CD4-positive, alpha-beta T cell treated with Interleukin-2 at 100 ng/mL for 4 hours (primary cell): Measurements from ENCODE around the gene VSNL1.

Source experiments
- DNase-seq: peaks from one replicate; pipeline ENCODE4 v3.0.0-alpha.2; 2020; ENCODE audit warnings: low spot score

Gene VSNL1

DNA sequence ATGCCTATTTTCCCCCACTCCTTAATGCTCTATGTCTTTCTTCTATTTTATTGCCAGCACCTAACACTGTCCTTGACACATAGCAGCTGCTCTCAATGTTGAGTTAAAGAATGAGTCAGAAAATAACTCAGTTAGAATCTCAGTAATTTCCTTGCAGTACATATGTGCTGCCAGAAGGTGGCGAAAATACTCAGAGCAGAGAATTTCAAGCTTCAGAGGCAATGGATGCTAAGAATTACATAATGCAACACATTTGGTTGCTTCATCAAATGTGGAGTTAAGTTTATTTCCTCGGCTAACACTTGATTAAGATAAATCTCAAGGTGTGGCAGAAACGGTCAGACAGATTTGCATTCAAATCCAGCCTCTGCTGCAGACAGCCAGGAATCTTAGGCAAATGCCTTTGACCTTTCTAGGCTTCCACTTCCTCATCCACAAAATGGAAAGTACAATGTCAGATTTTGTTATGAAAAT is 105.6 kb downstream of the VSNL1 start:
- DNase-seq = peak; percentile 65

DNA sequence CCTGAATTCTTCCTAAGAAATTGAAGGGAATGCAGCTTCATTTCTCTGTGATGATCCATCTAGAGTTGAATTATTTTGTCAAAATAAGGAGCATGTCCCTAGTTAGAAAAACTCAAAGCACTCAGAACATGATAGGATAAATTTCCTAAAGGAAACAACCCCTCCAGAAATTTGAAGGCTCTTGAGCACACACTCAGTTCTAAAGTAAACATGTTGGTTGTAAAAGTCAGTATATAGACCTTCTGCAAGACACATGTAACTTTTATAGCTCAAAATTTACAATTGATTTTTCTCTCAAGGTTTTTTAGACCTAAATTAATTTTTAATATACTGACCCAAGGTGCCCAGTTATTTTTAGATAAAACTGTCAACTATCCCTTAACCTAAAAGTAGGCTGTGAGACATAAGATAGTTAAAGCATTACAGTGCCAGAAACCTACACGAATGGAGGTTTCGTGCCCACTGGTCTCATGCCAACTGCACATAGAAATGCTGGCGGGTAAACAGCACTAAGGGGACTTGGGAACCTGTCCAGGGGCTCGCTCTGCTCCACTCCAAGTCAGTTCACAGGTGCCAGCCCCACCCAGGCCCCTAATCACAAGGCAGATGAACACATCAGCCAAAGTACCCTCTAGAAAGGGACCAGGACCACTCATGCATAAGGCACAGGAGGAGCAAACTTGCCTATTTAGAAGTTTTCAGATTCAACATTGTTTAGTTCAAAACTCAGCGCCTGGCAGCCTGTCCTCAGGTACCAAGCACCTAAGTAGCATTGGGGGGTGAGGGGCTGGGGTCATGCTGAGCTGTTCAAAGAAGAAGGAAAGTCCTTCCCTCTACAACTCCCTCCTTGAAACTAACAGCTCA is 106.6 kb downstream of the VSNL1 start:
- DNase-seq = no peak

DNA sequence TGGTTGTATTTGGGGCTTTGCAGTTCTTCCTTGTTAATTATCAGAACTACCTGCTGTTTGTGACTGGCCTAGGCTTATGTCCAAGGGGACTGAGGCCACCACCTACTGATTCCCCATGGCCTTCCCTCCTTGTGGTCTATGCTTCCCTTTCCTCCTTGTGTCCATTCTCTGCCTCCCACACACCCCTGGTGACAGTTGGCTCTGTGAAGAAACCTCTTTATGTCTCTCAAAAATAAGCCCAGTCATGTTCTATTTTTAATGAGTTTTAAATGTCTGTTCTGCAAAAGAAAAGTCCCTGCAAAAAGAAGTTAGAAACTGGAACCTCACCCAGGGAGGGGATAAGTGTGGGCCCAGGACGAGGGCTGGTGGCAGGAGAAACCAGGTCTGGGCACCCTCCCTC is 108.1 kb downstream of the VSNL1 start:
- DNase-seq = no peak

DNA sequence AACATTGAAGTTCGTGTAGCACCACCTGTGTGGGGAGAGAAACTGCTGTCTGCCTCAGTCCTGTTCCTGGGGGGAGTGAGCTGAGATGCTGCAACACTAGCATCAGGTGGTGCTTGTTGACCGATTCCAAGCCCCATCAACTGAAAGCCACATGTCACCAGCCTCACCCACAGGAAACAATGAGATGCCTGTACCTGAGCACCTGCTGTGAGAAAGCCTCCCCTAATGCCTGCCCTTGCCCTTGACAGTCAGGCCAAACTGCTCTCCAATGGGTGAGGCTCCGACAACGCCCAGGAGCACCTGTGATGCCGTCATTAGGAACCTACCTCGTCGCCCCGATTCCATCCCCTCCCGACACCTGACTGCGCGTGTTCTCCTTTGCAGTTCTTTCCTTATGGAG is 108.5 kb downstream of the VSNL1 start:
- DNase-seq = no peak

DNA sequence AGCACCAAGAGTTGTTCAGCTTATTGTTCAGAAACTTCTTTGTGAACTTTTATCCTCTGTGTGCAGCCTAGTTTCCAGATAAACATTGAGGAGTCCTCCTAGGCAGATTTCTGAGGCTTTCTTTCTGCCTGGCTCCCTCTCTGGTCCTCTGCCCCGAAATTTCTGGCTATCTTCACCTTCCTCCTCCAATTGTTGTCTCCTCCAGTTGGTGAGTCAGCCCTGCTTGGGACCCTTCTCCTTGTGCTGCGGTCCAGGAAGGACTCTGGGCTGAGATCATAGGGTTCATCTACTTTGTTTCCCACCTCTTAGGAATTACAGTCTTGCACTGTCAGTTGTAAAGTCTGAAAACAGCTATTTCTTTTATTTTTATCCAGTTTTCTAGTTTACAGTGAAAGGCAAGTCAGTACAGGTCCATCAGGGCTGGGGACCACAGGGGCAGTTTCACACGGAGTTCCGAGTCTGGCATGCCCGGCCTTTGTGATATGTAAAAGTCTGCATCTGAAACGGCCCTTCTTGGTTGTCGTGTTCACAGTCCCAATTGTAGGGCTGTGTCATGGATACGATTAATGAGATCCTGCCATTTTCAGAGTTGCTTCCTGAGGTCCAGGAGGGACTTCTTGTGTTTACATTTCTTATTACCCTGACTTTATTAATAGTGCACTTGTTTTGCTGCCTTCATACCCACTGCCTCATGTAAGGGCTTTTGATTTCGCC is 112.3 kb downstream of the VSNL1 start:
- DNase-seq = no peak

DNA sequence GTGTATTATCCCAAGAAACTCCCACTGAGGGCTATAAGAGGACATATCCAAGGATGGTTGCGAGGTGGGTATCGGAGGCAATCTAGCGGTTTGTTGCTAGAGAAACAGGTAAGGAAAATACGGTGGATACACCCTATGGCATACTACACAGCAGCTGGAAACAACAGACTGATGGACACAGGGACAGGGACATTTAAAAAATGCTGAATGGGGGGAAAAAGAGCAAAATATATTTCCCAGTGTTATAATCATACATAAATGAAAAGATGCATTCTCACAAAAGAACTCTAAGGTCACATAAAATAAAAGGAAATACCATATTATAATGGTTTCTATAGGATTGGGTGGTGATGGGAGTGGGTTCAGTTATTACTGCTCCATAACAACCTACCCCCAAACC is 117.3 kb downstream of the VSNL1 start:
- DNase-seq = no peak

DNA sequence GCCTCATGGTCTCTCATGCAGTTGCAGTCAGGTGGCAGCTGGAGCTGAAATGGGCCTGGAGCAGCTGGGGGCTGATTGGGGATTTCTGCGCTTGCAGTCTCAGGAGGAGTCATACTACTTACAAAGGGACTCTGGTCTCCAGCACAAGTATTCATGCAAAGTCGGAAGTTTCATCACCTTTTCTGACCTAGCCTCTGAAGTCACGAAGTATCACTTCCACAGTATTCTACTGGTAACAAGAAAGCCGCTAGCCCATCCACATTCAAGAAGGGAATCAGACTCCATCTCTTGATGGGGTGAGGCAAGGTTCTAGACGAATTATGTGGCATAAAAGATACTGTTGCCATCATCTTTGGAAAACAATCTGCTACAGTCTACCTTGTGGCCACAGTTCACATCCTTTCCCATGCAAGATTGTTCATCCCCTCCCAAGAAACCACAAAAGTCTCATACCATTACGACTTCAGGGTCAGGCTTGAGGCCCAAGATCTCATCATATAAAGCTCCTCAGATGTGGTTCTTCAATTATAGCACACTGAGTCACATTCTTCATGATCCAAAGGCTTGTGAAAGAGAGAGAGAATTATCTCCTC is 117.9 kb downstream of the VSNL1 start:
- no peak for DNase-seq

DNA sequence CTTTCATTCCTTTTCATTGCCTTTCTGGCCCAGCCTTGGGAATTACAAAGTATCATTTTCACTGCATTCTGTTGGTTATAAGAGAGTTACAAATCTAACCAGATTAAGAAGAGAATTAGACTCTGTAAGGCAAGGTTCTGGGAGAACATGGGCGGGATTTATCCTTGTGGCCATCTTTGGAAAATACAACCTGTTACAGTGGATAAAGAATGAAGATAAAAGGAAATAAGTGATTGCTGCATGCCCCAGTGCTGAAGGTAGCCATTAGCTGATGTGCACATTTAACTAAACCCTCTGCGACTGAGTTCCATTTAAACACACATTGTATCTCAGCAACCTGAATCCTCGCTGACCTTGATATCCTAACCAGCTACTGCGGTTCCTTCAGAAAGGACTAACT is 119.7 kb downstream of the VSNL1 start:
- DNase-seq = no peak

DNA sequence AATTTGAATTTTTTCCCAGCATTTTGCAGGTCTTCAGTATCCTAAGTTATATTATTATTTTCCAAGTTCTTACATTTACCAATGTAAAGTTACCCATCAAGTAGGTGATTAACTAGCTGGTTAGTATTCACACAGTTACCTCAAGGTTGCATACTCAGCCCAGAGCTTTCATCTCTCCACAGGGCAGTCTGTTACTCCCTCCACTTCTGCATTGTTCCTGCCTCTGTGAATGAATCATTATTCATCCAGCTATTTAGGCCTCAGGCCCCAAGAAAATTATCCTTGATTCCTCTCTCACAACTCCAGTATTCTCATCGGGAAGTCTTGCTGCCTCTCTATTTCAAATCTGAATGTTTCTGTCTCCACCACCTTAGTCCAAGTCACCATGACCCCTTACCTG is 121.0 kb downstream of the VSNL1 start:
- DNase-seq = no peak

DNA sequence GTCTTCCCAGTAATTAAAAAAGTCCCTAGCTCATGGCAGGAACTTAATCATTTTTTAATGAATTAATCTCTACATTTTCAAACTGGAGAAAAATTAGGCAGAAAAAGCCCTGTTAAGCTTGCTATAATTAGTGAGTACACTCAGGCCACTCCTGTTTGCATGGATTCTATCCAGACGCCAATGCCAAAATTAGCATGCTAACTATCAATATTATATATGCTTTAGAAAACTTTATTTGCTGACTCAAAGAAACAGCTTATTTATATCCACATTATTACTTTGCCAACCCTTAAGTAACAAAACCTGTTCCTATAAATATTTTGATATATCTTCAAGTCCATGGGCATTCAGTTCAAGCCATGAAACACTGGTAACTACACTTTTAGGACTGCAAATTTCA is 122.2 kb downstream of the VSNL1 start:
- no peak for DNase-seq

DNA sequence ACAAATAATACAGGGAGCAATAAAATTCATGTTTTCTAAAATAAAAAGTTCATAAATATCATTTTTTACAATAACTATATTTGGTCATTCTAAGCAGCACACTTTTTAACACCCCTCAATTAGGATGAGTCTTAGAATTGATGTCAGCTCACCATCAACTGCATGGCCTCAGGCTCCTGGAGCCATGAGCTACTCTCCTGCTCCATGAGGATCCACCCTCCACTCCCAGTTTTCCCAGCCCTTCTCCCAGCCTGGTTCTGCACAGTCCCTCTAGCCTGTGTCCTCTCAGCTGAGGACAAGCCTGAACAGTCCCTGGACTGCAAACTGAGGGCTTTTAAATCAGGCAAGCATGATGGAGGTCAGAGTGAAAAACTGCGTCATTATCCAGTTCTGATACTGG is 124.0 kb downstream of the VSNL1 start:
- DNase-seq = no peak

DNA sequence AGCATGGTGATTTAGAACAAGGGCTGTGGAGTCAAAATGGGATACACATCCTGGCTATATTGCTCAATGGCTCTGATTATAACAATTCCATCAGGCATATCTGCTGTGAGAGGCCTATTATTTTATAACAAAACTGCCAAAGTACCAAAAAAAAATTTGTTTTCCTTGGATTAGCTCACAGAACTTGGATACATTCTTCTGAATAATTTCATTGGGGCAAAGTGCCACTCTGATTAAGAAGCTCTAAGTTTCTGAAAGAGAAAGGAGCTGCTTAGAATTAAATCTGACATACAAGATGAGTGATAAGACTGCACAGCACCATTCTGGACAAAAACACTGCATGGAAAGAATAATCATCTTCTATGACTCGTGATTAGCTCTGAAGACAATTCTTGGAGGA is 127.4 kb downstream of the VSNL1 start:
- no peak for DNase-seq

DNA sequence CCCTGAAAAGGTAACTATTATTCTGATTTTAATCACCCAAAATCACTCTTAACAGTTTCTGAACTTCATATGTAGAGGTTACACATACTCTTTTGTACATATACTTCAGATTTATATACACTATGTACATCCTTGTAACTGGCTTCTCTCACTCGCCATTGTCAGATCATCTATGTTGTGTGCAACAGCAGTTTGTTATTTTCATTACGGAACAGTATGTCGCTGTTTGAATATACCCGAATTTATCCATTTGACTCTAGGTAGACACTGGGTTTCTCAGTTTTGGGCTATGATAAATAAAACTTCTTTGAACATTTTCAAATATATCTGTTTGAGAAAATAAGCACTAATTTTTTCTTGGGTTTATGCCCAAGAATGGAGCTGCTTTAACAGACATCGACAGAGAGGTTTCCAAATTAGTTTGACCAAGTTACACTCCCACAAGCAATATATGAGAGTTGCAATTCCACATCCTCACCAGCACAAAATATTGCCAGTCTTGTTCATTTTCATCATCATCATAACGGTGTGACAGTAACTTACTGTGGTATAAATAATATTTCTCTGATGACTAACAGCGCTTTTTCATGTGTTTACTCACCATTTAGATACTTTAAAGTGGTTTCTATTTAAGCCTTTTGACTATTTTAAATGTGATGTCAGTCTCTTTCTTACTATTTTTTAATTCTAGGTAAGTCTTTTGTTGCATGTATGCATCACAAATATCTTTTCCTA is 132.3 kb downstream of the VSNL1 start:
- no peak for DNase-seq

DNA sequence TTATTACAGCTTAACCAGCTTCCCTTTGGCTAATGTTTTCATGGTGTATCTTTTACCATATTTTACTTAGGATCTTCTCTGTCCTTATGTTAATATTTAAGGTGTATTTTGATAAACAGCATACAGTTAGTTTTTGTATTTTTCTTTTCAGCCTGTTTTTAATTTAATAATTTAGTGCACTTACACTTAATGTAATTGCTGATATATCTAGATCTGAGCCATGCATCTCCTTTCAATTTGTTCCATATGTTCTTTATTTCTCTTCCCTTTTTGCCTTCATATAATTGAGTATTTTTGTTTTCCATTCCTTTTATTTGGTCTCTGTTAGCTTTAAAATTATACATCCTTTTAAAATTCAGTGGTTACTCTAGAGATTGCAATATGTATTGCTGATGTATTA is 134.3 kb downstream of the VSNL1 start:
- DNase-seq = no peak

DNA sequence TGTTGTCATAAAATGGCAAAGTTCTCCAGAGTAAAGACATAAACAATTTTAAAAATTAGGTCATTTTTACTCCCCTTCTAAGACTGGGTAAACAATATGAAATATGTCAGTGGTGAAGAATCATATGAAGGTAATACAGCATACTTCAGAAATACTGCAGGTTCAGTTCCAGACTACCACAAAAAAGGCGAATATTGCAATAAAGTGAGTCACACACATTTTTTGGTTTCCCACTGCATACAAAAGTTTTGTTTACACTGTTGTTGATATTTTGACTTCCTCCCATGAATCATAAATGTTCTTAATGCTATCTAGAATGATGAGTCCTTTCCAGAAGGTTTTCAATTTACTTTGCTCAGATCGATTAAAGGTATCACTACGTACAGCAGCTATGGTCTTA is 139.6 kb downstream of the VSNL1 start:
- no peak for DNase-seq

DNA sequence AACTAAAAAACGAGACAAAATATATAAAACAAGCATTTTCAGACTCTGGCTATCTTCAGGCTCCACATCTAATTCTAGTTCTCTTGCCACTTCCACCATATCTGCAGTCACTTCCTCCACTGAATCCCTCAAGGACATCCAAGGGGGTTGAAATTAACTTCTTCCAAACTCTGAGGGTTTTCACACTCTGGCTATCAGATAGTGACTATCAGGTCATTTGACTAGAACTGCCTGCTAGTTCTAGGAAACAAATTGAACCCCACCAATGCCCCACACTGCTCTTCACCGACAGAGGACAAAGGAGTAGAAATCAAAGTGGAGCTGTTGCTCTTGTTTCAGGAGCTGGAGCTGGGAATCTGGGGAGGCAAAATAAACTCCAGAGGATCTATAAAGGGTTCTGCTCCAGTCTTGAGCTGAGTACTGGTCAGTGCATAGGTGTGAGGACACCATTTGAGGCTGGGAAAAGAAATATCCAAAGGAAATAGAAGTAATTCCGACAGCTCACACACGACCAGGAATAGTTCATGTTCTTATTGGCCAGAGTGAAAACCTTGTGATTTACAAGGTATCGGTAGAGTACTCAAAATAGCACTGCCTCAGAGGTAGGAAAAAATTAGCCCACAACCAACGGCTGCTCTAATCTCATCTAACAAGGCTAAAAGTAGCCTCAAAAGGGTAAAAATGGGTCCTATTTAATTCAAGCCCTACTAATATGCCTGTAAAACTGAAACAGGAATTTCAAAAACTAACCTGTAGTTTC is 141.8 kb downstream of the VSNL1 start:
- no peak for DNase-seq

DNA sequence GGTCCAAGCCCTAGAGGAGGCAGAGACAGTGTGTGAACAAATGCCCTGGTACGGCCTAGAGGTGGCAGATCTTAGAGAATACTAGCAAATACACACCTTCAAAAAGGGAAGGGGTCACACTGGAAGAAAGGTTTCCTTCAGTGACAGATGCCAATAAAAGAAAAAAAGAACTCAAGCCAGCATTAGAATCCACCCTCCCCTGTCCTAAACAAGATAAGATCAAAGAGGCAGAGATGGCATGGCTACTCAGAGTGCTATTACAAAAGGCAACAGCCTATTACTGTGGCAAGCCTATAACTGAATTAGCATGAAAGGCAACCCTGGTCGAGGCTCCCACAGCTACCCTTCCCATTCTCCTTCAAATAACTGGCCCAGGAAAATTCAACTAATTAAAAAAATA is 143.5 kb downstream of the VSNL1 start:
- DNase-seq = no peak

DNA sequence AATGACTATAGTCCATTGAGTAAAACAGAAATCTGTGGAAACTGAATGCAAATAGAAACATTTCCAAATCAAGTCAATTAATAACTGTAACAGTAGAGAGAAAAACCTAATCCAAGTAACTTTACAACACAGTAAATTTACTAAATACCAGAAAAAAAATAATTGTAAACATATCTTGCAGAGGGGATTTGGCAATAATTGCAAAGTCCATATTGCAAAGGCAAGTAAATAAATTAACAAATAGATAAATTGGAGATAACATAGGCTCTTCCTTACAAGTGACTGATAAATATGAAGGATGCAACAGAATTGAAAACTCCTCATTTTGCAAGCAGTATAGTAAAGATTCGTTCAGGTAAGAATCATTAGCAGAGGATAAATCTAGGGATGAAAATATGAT is 148.1 kb downstream of the VSNL1 start:
- no peak for DNase-seq

DNA sequence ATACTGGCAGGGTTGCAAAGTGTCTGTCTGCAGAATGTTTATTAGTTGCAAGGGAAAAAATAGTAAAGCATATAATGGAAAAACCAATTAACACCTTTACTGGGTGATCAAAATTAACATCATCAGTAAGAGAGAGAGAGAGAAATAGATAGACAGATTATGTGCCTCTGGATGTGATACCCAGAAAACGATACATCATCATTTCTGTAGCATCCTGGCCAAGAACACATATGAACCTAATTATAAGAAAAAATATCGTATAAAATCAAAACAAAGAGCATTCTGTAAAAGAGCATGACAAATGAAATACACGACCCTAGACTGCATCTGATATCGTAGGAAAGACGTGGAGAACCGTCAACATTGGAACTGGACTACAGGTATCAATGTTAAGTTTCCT is 148.5 kb downstream of the VSNL1 start:
- DNase-seq = no peak

DNA sequence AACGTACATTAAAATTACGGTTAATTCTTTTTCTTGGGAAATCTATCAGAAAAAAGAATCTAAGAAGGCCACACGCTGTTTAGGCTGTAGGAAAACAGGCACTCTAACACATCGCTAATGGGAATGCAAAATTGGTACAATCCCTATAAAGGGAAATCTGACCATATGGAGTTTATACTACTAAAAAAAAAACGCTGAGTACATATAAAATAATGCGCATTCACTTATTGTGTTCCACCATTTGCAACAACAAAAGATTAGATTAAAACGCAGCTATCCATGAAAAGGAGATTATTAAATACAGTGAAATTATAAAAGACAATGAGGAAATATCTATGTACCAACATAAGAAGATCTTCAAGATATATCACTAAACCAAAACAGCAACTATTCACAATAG is 150.3 kb downstream of the VSNL1 start:
- DNase-seq = no peak
